ENCODE data around the gene FAM234A.

DNA sequence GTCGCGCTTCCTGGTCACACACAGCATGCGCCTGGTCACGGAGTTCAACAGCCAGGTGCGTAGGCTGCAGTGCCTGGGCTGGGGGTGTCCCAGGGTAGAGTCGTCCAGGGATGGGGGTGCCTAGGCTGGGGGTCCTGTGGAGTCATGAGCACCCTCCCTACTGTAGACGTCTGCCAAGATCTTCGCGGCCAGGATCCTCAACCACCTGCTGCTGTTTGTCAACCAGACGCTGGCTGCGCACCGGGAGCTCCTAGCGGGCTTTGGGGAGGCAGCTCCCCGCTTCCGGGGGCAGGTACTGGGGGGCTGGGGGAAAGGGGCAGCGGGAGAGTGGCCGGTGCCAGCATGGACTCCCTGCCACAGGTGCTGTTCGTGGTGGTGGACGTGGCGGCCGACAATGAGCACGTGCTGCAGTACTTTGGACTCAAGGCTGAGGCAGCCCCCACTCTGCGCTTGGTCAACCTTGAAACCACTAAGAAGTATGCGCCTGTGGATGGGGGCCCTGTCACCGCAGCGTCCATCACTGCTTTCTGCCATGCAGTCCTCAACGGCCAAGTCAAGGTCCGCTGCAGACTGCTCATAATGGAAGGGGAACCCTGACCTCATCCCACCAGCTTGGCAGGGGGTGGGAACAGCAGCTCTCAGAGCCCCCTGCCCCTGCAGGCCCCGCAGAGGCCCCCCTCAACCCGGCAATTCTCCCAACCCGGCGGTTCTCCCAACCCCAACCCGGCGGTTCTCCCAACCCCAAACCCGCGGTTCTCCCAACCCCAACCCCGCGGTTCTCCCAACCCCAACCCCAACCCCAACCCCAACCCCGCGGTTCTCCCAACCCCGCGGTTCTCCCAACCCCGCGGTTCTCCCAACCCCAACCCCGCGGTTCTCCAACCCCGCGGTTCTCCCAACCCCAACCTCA, 50.8 kb downstream of the FAM234A start:
- TF ChIP-seq EZH2 (IDR thresholded peaks at IDR 0.05; ENCODE audit: borderline replicate concordance, low read depth, low read length, severe bottlenecking) (no peak), POLR2AphosphoS5 (IDR thresholded peaks at IDR 0.05; ENCODE audit: insufficient read depth, low read depth, low read length) (no peak), POLR2A (IDR thresholded peaks at IDR 0.05; ENCODE audit: low read depth, low read length) (no peak), FOS (IDR thresholded peaks at IDR 0.05; ENCODE audit: borderline replicate concordance, insufficient read depth, low read length) (no peak), GATA2 (IDR thresholded peaks at IDR 0.05; ENCODE audit: insufficient read depth, insufficient read length, low read depth, low read length) (no peak)
- TF ChIP-seq, protein P1, sequence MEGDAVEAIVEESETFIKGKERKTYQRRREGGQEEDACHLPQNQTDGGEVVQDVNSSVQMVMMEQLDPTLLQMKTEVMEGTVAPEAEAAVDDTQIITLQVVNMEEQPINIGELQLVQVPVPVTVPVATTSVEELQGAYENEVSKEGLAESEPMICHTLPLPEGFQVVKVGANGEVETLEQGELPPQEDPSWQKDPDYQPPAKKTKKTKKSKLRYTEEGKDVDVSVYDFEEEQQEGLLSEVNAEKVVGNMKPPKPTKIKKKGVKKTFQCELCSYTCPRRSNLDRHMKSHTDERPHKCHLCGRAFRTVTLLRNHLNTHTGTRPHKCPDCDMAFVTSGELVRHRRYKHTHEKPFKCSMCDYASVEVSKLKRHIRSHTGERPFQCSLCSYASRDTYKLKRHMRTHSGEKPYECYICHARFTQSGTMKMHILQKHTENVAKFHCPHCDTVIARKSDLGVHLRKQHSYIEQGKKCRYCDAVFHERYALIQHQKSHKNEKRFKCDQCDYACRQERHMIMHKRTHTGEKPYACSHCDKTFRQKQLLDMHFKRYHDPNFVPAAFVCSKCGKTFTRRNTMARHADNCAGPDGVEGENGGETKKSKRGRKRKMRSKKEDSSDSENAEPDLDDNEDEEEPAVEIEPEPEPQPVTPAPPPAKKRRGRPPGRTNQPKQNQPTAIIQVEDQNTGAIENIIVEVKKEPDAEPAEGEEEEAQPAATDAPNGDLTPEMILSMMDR (IDR thresholded peaks at IDR 0.05; ENCODE audit: extremely low read depth in 1 of 2, insufficient read depth in 1 of 2, low read depth in 1 of 2, low read length in 2 of 2) = no peak
- TF ChIP-seq, protein P2, sequence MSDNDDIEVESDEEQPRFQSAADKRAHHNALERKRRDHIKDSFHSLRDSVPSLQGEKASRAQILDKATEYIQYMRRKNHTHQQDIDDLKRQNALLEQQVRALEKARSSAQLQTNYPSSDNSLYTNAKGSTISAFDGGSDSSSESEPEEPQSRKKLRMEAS (IDR thresholded peaks at IDR 0.05; ENCODE audit: insufficient read depth, insufficient read length) = no peak

Data from endothelial cell of umbilical vein (primary cell).